T-helper 2 cell treated with Interferon-gamma antibody and Interleukin-4, amounts not matched to agents 5 μg/mL and 100 μg/mL, for 36 hours (primary cell): ENCODE measurements around the gene ITPRIP.

ENCODE experiments used
- DNase-seq: peaks from one replicate; pipeline ENCODE4 v3.0.0; 2021; ENCODE audit warnings: low spot score
- H3K27ac Mint-ChIP-seq: one replicate; pipeline ENCODE4 v1.8.0; 2021; ENCODE audit warnings: mild to moderate bottlenecking, mixed read lengths
- H3K27me3 Mint-ChIP-seq: one replicate; pipeline ENCODE4 v1.8.0; 2021; ENCODE audit warnings: low read depth, mixed read lengths
- H3K36me3 Mint-ChIP-seq: one replicate; pipeline ENCODE4 v1.8.0; 2021; ENCODE audit warnings: low read depth, mixed read lengths
- H3K4me1 Mint-ChIP-seq: one replicate; pipeline ENCODE4 v1.8.0; 2021; ENCODE audit warnings: low read depth, mixed read lengths
- H3K4me3 Mint-ChIP-seq: one replicate; pipeline ENCODE4 v1.8.0; 2022; ENCODE audit warnings: mild to moderate bottlenecking, moderate library complexity, mixed read lengths
- H3K9me3 Mint-ChIP-seq: one replicate; pipeline ENCODE4 v1.8.0; 2021; ENCODE audit warnings: mixed read lengths

ITPRIP gene

GRCh38 chr10:104301907-104302690, 36.2 kb downstream of the ITPRIP start:
- no peak for DNase-seq
- Mint-ChIP-seq H3K4me1 (peaks cover 34% of the 10 kb centered on the region), H3K9me3 (peaks cover 8% of the 10 kb centered on the region), H3K27me3 (no peaks in the 10 kb centered on the region), H3K36me3 (peaks cover 2% of the 10 kb centered on the region), H3K27ac (no peak overlapping the region), H3K4me3 (no peak overlapping the region)

- H3K4me3 Mint-ChIP-seq, result peak overlapping the region; percentile 53
- H3K27ac Mint-ChIP-seq, result peak overlapping the region; percentile 73
- peaks cover 30% of the 10 kb centered on the region for H3K4me1 Mint-ChIP-seq
- H3K9me3 Mint-ChIP-seq, result peaks cover 8% of the 10 kb centered on the region
- peaks cover 2% of the 10 kb centered on the region for H3K36me3 Mint-ChIP-seq
- DNase-seq, result no peak
- H3K27me3 Mint-ChIP-seq, result no peaks in the 10 kb centered on the region
These were observed 37.5 kb downstream of the ITPRIP start for GRCh38 chr10:104300736-104301292.

GRCh38 chr10:104300002-104300735, 38.1 kb downstream of the ITPRIP start:
- H3K27me3 Mint-ChIP-seq, result no peaks in the 10 kb centered on the region
- H3K4me3 Mint-ChIP-seq, result peak overlapping the region; percentile 53
- peaks cover 27% of the 10 kb centered on the region for H3K4me1 Mint-ChIP-seq
- H3K9me3 Mint-ChIP-seq, result peaks cover 8% of the 10 kb centered on the region
- no peak for DNase-seq
- peak overlapping the region; percentile 73 for H3K27ac Mint-ChIP-seq
- H3K36me3 Mint-ChIP-seq, result no peaks in the 10 kb centered on the region

- Mint-ChIP-seq H3K27me3 (peaks cover 2% of the 10 kb centered on the region), H3K27ac (no peak overlapping the region), H3K4me3 (no peak overlapping the region), H3K4me1 (peaks cover 27% of the 10 kb centered on the region), H3K36me3 (no peaks in the 10 kb centered on the region), H3K9me3 (peaks cover 8% of the 10 kb centered on the region)
- no peak for DNase-seq
These were observed 39.0 kb downstream of the ITPRIP start for GRCh38 chr10:104299031-104299904.

- no peak overlapping the region for H3K4me3 Mint-ChIP-seq
- peaks cover 8% of the 10 kb centered on the region for H3K9me3 Mint-ChIP-seq
- H3K27ac Mint-ChIP-seq, result no peak overlapping the region
- peaks cover 2% of the 10 kb centered on the region for H3K27me3 Mint-ChIP-seq
- H3K4me1 Mint-ChIP-seq, result peaks cover 29% of the 10 kb centered on the region
- H3K36me3 Mint-ChIP-seq, result no peaks in the 10 kb centered on the region
- DNase-seq, result peak; percentile 17
These were observed 40.3 kb downstream of the ITPRIP start for GRCh38 chr10:104297697-104298660.

GRCh38 chr10:104296687-104297436, 41.4 kb downstream of the ITPRIP start:
- Mint-ChIP-seq H3K36me3 (no peaks in the 10 kb centered on the region), H3K4me1 (peaks cover 32% of the 10 kb centered on the region), H3K27me3 (peaks cover 2% of the 10 kb centered on the region), H3K4me3 (no peak overlapping the region), H3K27ac (no peak overlapping the region), H3K9me3 (peaks cover 2% of the 10 kb centered on the region)
- no peak for DNase-seq

GRCh38 chr10:104293781-104294321, 44.4 kb downstream of the ITPRIP start:
- no peaks in the 10 kb centered on the region for H3K36me3 Mint-ChIP-seq
- peaks cover 15% of the 10 kb centered on the region for H3K4me1 Mint-ChIP-seq
- no peak overlapping the region for H3K4me3 Mint-ChIP-seq
- no peak overlapping the region for H3K27ac Mint-ChIP-seq
- no peak for DNase-seq
- H3K27me3 Mint-ChIP-seq, result peaks cover 23% of the 10 kb centered on the region
- H3K9me3 Mint-ChIP-seq, result no peaks in the 10 kb centered on the region

- no peaks in the 10 kb centered on the region for H3K9me3 Mint-ChIP-seq
- H3K4me3 Mint-ChIP-seq, result no peak overlapping the region
- H3K36me3 Mint-ChIP-seq, result no peaks in the 10 kb centered on the region
- peaks cover 32% of the 10 kb centered on the region for H3K27me3 Mint-ChIP-seq
- no peak for DNase-seq
- no peak overlapping the region for H3K27ac Mint-ChIP-seq
- peaks cover 15% of the 10 kb centered on the region for H3K4me1 Mint-ChIP-seq
These were observed 45.3 kb downstream of the ITPRIP start for GRCh38 chr10:104293011-104293410.

- Mint-ChIP-seq H3K4me3 (peak overlapping the region; percentile 4), H3K9me3 (no peaks in the 10 kb centered on the region), H3K4me1 (peaks cover 15% of the 10 kb centered on the region), H3K27me3 (peaks cover 39% of the 10 kb centered on the region), H3K27ac (no peak overlapping the region), H3K36me3 (no peaks in the 10 kb centered on the region)
- DNase-seq, result peak; percentile 82
These were observed 46.8 kb downstream of the ITPRIP start for GRCh38 chr10:104291439-104291951.

- H3K4me3 Mint-ChIP-seq, result no peak overlapping the region
- peaks cover 13% of the 10 kb centered on the region for H3K4me1 Mint-ChIP-seq
- H3K27ac Mint-ChIP-seq, result no peak overlapping the region
- DNase-seq, result no peak
- H3K27me3 Mint-ChIP-seq, result peaks cover 43% of the 10 kb centered on the region
- H3K9me3 Mint-ChIP-seq, result no peaks in the 10 kb centered on the region
- H3K36me3 Mint-ChIP-seq, result no peaks in the 10 kb centered on the region
These were observed 49.9 kb downstream of the ITPRIP start for GRCh38 chr10:104288355-104288754.

- no peaks in the 10 kb centered on the region for H3K9me3 Mint-ChIP-seq
- no peaks in the 10 kb centered on the region for H3K36me3 Mint-ChIP-seq
- peaks cover 7% of the 10 kb centered on the region for H3K4me1 Mint-ChIP-seq
- peaks cover 50% of the 10 kb centered on the region for H3K27me3 Mint-ChIP-seq
- H3K4me3 Mint-ChIP-seq, result no peak overlapping the region
- no peak overlapping the region for H3K27ac Mint-ChIP-seq
- DNase-seq, result no peak
These were observed 51.3 kb downstream of the ITPRIP start for GRCh38 chr10:104286939-104287338.

GRCh38 chr10:104284846-104285245, 53.4 kb downstream of the ITPRIP start:
- no peaks in the 10 kb centered on the region for H3K4me1 Mint-ChIP-seq

More at GRCh38 chr10:104284846-104285245, 53.4 kb downstream of the ITPRIP start:
- no peak overlapping the region for H3K4me3 Mint-ChIP-seq
- H3K36me3 Mint-ChIP-seq, result no peaks in the 10 kb centered on the region
- no peak for DNase-seq
- H3K9me3 Mint-ChIP-seq, result no peaks in the 10 kb centered on the region
- H3K27ac Mint-ChIP-seq, result no peak overlapping the region
- H3K27me3 Mint-ChIP-seq, result peaks cover 45% of the 10 kb centered on the region
